IPS-NIHi7 (cell line): ENCODE measurements around the gene CD36.
A peak's percentile ranks its signal among the peaks of the same experiment; 100 is the strongest.

ENCODE experiments used
- DNase-seq: peaks from one replicate; pipeline ENCODE4 v3.0.0; 2012; ENCODE audit warnings: mixed read lengths; ENCODE audit errors: extremely low spot score

Gene CD36

DNA sequence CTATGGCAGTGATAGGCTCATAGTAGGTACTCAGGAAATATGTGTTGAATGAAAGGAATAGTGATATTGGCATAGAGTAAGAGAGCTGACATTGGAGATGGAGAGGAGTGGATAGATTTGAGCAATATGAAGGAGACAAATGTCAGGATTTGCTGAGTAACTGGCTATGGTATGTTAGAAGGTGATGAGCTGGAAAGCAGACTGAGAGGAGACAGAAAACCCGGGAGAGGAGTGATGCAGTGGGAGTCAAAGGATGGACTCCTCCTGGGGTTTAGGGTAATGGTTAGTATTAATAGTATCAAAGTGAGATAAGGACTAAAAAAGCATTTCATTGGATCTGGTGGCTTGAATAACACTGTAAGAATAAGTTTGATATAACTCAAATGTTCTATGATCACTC is 64.8 kb downstream of the CD36 start:
- no peak for DNase-seq

GRCh38 chr7:80705130-80705781 is 66.8 kb downstream of the CD36 start:
- no peak for DNase-seq

- DNase-seq: no peak
Observed at GRCh38 chr7:80707318-80707717, 68.9 kb downstream of the CD36 start.

GRCh38 chr7:80708123-80708522 is 69.7 kb downstream of the CD36 start:
- no peak for DNase-seq

- no peak for DNase-seq
Observed at GRCh38 chr7:80711531-80711930, 73.1 kb downstream of the CD36 start.

- DNase-seq: no peak
Observed at GRCh38 chr7:80719261-80719660, 80.8 kb downstream of the CD36 start.

DNA sequence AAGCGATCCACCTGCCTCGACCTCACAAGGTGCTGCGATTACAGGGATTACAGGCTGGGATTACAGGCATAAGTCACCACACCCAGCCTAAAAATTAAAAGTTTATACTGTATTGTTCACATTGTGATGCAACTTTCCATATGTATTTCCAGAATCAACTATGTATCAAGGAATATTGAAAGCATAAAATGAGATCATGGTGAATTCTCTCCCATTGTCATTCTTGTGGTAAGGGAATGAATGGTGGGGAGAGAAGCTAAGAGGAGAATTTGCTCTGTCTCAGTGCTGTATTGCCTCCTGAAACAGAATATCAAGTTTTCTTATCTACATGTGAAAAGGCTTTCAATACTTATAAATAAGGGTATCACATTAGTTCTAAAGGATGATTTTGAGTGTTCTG is 81.7 kb downstream of the CD36 start:
- no peak for DNase-seq

- DNase-seq: peak; percentile 15
Observed at GRCh38 chr7:80721883-80722615, 83.6 kb downstream of the CD36 start.

GRCh38 chr7:80722616-80723195 is 84.3 kb downstream of the CD36 start:
- peak; percentile 34 for DNase-seq

- DNase-seq: no peak
Observed at GRCh38 chr7:80724249-80724871, 85.9 kb downstream of the CD36 start.

- DNase-seq: no peak
Observed at GRCh38 chr7:80725181-80725611, 86.8 kb downstream of the CD36 start.
